Epithelial cell of proximal tubule (primary cell): ENCODE results near the gene FBXL12. TPM values are rescaled to one million over a fixed set of nuclear protein-coding genes. Genes with fewer than 3 reads are reported as not detected.

Experiments
- DNase-seq: peaks from one replicate; pipeline ENCODE4 v3.0.0-alpha.2; 2011; ENCODE audit warnings: low read depth
- H3K4me3 ChIP-seq: 2 replicates; pipeline ENCODE4 v1.5.1; 2011; ENCODE audit warnings: low read depth, mild to moderate bottlenecking, low read length
- total RNA-seq: library from RNA; depleted of rRNA; stranded (reverse); fragments of >200 nt; gene quantifications from 2 replicates; pipeline ENCODE4 v1.2.3, GENCODE V29; 2015
- TF ChIP-seq, protein P1 (sequence below): conservative IDR thresholded peaks from 2 replicates; pipeline ENCODE4 v1.5.1; 2012; ENCODE audit warnings: low read depth, mild to moderate bottlenecking, low read length

The FBXL12 gene
- total RNA-seq, 1 donor from 2014 or later = 26.7 TPM

- TF ChIP-seq, protein P1, sequence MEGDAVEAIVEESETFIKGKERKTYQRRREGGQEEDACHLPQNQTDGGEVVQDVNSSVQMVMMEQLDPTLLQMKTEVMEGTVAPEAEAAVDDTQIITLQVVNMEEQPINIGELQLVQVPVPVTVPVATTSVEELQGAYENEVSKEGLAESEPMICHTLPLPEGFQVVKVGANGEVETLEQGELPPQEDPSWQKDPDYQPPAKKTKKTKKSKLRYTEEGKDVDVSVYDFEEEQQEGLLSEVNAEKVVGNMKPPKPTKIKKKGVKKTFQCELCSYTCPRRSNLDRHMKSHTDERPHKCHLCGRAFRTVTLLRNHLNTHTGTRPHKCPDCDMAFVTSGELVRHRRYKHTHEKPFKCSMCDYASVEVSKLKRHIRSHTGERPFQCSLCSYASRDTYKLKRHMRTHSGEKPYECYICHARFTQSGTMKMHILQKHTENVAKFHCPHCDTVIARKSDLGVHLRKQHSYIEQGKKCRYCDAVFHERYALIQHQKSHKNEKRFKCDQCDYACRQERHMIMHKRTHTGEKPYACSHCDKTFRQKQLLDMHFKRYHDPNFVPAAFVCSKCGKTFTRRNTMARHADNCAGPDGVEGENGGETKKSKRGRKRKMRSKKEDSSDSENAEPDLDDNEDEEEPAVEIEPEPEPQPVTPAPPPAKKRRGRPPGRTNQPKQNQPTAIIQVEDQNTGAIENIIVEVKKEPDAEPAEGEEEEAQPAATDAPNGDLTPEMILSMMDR = no peak
- DNase-seq = no peak
Measured at GRCh38 chr19:9808855-9809824, 9.7 kb downstream of the FBXL12 start.

DNA sequence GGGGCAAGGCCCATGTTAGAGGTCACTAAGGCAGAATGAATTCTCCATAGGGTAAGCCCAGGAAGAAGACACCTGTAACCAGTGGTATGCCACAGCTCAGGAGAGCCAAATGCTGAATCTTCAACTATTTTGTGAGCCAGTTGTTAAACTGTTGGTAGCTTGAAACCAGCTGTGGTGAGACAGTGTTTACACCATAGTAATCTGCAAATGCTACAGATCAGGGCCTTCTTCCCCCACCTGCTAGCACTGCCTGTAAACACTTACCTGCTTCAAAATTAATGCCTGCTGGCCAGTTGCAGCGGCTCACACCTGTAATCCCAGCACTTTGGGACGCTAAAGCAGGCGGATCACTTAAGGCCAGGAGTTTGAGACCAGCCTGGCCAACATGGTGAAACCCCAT, 12.1 kb downstream of the FBXL12 start:
- H3K4me3 ChIP-seq = no peak overlapping the region
- DNase-seq = no peak
- TF ChIP-seq, protein P1 = no peak

More at GRCh38 chr19:9808855-9809824, 9.7 kb downstream of the FBXL12 start:
- no peak overlapping the region for H3K4me3 ChIP-seq

GRCh38 chr19:9801976-9802375, 16.9 kb downstream of the FBXL12 start:
- DNase-seq = no peak
- H3K4me3 ChIP-seq = no peak overlapping the region

GRCh38 chr19:9799162-9799561, 19.7 kb downstream of the FBXL12 start:
- DNase-seq = no peak
- TF ChIP-seq, protein P1 = no peak
- H3K4me3 ChIP-seq = no peak overlapping the region

More at GRCh38 chr19:9801976-9802375, 16.9 kb downstream of the FBXL12 start:
- TF ChIP-seq, protein P1 = no peak

DNA sequence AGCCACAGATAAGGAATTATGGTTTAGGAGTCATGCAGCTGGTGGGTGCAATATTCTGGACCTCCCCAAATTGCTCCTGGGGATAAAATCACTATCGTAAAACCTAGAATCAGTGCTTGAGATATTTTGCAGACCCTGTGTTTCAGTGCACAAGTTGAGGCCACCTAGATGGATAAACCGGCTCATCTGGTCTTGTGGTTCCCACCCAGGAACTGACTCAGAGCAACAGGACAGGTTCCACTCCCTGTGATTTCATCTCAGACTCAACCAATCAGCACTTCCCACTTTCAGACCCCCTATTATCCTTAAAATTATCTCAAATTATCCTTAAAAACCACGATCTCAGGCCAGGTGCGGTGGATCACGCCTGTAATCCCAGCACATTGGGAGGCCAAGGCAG, 21.0 kb downstream of the FBXL12 start:
- H3K4me3 ChIP-seq = no peak overlapping the region
- DNase-seq = no peak
- TF ChIP-seq, protein P1 = no peak

DNA sequence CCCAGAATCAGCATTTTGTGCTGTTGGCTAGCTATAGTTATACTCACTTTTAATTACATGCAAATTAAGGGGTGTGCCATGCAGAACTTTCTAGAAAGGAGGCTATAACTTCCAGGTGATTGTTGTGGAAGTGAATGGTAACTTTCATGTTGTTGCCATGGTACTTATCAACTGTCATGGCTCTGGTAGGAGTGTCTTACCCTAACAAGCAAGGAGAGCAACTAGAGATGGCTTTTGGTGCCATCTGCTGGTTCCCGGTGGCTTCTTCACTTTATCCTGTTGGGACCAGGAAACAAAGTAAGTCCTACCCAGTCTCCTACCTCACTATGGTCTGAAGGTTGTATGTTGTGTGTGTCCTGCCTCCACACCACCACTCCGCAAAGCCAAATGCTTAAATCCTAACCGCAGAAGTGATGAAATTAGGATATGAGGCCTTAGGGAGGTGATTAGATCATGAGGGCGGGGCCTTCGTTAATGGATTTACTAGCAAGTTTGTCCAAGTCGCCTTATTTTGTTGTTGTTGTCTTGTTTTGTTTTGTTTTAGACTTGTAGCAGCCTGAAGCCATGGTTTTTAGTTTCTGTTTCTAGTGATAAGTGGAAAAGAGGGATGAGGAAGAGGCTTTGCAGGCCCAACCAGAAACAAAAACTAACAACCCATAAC, 22.6 kb downstream of the FBXL12 start:
- DNase-seq = peak; percentile 64
- no peak overlapping the region for H3K4me3 ChIP-seq
- TF ChIP-seq, protein P1 = peak; percentile 95
